IPS-18c (cell line): ENCODE results near the gene ARID4B.
"Not testable (repeated sequence)": the region's sequence is repeated elsewhere in the genome, so short reads cannot be mapped to it uniquely, and the experiment has no call there.

Experiments used
- H3K4me3 ChIP-seq: 2 replicates; pipeline ENCODE4 v1.7.0; 2013; ENCODE audit warnings: low read depth, mild to moderate bottlenecking, low read length, moderate library complexity; ENCODE audit not compliant: insufficient read depth
- H3K9me3 ChIP-seq: one replicate; pipeline ENCODE4 v1.6.1; 2013; ENCODE audit warnings: mild to moderate bottlenecking, low read length, moderate library complexity; ENCODE audit not compliant: control insufficient read depth, insufficient read depth

Gene ARID4B

GRCh38 chr1:235289859-235290739 lies 37.9 kb downstream of the ARID4B start:
- no peak overlapping the region for H3K4me3 ChIP-seq
- H3K9me3 ChIP-seq = no peaks in the 10 kb centered on the region

- no peaks in the 10 kb centered on the region for H3K9me3 ChIP-seq
- no peak overlapping the region for H3K4me3 ChIP-seq
These were observed 40.6 kb downstream of the ARID4B start for GRCh38 chr1:235287208-235287882.

GRCh38 chr1:235286667-235287066 lies 41.3 kb downstream of the ARID4B start:
- Histone ChIP-seq H3K4me3 (no peak overlapping the region), H3K9me3 (no peaks in the 10 kb centered on the region)

GRCh38 chr1:235284231-235284769 lies 43.7 kb downstream of the ARID4B start:
- Histone ChIP-seq H3K4me3 (no peak overlapping the region), H3K9me3 (no peaks in the 10 kb centered on the region)

GRCh38 chr1:235283636-235284035 lies 44.3 kb downstream of the ARID4B start:
- not testable (repeated sequence) for H3K9me3 ChIP-seq

GRCh38 chr1:235280467-235280866 lies 47.5 kb downstream of the ARID4B start:
- H3K4me3 ChIP-seq = no peak overlapping the region
- H3K9me3 ChIP-seq = no peaks in the 10 kb centered on the region

More at GRCh38 chr1:235283636-235284035, 44.3 kb downstream of the ARID4B start:
- H3K4me3 ChIP-seq = not testable (repeated sequence)

GRCh38 chr1:235279694-235280093 lies 48.3 kb downstream of the ARID4B start:
- Histone ChIP-seq H3K9me3 (no peaks in the 10 kb centered on the region), H3K4me3 (no peak overlapping the region)

- H3K4me3 ChIP-seq = no peak overlapping the region
- no peaks in the 10 kb centered on the region for H3K9me3 ChIP-seq
These were observed 49.1 kb downstream of the ARID4B start for GRCh38 chr1:235278915-235279292.

GRCh38 chr1:235278233-235278914 lies 49.6 kb downstream of the ARID4B start:
- no peak overlapping the region for H3K4me3 ChIP-seq

GRCh38 chr1:235277709-235278108 lies 50.3 kb downstream of the ARID4B start:
- Histone ChIP-seq H3K9me3 (no peaks in the 10 kb centered on the region), H3K4me3 (no peak overlapping the region)

More at GRCh38 chr1:235278233-235278914, 49.6 kb downstream of the ARID4B start:
- H3K9me3 ChIP-seq = no peaks in the 10 kb centered on the region

- no peak overlapping the region for H3K4me3 ChIP-seq
These were observed 52.1 kb downstream of the ARID4B start for GRCh38 chr1:235275836-235276235.

GRCh38 chr1:235275223-235275622 lies 52.8 kb downstream of the ARID4B start:
- no peak overlapping the region for H3K4me3 ChIP-seq

More at GRCh38 chr1:235275836-235276235, 52.1 kb downstream of the ARID4B start:
- H3K9me3 ChIP-seq = no peaks in the 10 kb centered on the region

GRCh38 chr1:235272851-235273250 lies 55.1 kb downstream of the ARID4B start:
- Histone ChIP-seq H3K4me3 (no peak overlapping the region), H3K9me3 (no peaks in the 10 kb centered on the region)

More at GRCh38 chr1:235275223-235275622, 52.8 kb downstream of the ARID4B start:
- H3K9me3 ChIP-seq = no peaks in the 10 kb centered on the region

GRCh38 chr1:235270625-235271024 lies 57.4 kb downstream of the ARID4B start:
- Histone ChIP-seq H3K4me3 (no peak overlapping the region), H3K9me3 (no peaks in the 10 kb centered on the region)

- H3K4me3 ChIP-seq, H3K9me3 ChIP-seq: not testable (repeated sequence)
These were observed 58.0 kb downstream of the ARID4B start for GRCh38 chr1:235269990-235270389.

- no peaks in the 10 kb centered on the region for H3K9me3 ChIP-seq
These were observed 59.4 kb downstream of the ARID4B start for GRCh38 chr1:235268379-235269125.

GRCh38 chr1:235266967-235267366 lies 61.0 kb downstream of the ARID4B start:
- no peaks in the 10 kb centered on the region for H3K9me3 ChIP-seq
- H3K4me3 ChIP-seq = no peak overlapping the region

More at GRCh38 chr1:235268379-235269125, 59.4 kb downstream of the ARID4B start:
- H3K4me3 ChIP-seq = no peak overlapping the region
